Umbilical cord (tissue), 2 donors: Measurements from ENCODE around the gene CELF4. TPM values are rescaled to one million over a fixed set of nuclear protein-coding genes. Genes with fewer than 3 reads are reported as not detected.

Experiments
- DNase-seq: peaks from one replicate; pipeline ENCODE4 v3.0.0-alpha.2; 2015; ENCODE audit warnings: low spot score
- total RNA-seq: library from RNA; depleted of rRNA; stranded (reverse); fragments of >200 nt; gene quantifications from one replicate; pipeline ENCODE4 v1.2.3, GENCODE V29; 2014; ENCODE audit warnings: low replicate concordance; ENCODE audit not compliant: insufficient read depth

CELF4 gene
- total RNA-seq, 1 donor from 2014 or later: 5.3 TPM

DNA sequence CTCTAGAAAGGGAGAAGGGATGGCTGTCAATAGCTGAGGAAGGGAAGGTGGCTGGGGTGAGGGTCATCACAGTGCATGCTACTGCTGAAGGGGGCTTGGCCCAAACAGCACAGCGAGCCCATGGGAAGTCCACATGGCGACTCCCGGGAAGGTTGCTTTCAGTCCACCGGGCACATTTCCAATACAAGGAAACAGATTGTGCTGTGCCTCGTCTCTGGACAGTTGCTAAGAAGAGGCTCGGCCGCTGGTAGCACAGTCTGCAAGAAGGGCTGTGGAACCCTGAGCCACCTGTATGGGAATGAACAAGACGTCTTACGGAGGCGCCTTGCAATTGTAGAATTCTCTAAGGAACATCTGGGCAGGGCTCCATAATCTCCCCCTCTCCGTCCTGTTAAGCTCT, 123.1 kb downstream of the CELF4 start:
- DNase-seq: no peak

DNA sequence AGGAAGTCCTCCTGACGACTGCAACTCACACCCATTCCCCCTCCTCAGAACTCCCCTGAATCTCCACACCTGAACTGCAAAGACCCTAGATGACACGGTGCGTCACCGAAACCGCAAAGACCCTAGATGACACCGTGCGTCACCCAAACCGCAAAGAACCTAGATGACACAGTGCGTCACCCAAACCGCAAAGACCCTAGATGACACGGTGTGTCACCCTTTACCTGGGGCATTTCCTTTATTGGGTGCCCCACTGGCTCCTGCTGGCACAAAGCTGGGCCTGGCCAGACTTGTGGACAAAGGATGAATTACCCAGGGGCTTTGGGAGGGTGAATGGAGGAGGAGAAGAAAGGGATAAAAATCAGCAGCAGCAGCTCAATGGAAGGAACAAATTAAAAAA, 123.8 kb downstream of the CELF4 start:
- no peak for DNase-seq

DNA sequence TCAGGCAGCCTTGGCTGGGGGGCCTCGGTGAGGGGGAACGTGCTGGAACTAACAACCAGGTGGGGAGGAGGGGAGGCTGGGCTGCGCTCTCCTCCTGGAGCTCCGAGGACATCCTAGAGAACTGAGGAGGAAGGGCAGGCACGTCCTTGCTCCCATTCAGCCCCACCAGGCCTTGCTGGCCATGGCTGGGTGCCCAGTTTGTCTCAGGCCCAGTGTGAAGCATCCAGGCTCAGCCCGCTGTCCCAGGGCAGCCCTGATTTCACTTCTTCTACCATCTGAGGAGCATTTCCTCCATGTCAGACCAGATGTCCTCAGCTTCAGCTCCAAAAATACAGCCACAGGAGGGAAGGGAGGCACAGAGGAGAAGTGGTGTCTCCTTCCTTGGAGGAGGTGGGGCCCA, 125.4 kb downstream of the CELF4 start:
- DNase-seq: peak; percentile 38

DNA sequence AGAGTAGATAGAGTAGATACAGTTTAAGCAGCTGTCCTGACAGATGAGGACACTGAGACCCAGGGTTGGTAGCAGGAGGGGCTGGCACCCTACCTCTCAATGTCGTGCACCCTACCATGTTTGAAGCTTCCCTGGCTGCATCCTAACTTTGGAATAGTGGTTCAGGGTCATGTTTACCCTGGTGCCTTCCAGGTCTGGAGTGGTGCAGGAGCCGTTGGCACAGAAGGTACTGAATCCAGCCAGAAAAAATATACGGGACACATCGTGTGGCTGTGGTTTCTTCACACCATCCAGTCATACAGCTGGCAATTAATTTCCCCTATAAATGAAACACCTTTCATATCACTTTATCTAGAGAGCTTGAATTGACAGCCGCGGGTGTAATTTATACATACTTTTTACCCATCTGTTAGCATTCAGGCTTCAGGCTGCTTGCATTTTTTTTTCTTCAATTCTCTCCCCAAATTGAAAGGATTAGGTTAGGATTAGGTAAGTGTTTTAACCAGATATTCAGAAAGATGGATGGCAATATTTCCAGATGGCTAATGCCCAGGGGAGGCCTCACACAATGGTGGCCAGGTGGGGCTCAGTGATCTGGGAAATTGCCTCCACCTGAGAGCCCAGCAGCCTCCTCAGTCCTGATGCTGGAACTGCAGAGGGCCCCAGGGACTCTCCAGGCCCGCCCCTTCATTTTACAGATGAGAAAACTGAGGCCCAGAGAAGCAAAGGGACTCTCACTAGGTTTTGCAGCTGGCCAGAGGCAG, 127.0 kb downstream of the CELF4 start:
- DNase-seq: no peak

DNA sequence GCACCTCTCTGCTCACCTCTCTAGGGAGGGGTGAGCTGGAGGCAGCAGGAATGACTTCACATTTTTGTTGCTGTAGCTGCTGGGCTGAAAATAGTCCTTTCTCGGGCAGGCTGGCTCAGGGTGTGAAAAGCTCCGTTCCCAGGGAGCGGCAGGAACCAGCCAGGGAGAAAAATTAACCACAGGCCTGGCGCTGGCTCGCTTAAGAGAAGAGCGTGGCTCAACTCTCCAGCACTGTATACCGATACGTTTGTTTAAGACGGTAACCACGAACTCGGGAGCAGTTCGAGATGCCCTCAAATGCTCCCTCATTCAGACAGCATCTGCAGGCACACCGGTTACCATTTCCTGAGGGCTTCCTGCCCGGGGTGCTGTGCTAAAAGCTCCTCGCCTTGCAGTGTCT, 129.6 kb downstream of the CELF4 start:
- DNase-seq: no peak

DNA sequence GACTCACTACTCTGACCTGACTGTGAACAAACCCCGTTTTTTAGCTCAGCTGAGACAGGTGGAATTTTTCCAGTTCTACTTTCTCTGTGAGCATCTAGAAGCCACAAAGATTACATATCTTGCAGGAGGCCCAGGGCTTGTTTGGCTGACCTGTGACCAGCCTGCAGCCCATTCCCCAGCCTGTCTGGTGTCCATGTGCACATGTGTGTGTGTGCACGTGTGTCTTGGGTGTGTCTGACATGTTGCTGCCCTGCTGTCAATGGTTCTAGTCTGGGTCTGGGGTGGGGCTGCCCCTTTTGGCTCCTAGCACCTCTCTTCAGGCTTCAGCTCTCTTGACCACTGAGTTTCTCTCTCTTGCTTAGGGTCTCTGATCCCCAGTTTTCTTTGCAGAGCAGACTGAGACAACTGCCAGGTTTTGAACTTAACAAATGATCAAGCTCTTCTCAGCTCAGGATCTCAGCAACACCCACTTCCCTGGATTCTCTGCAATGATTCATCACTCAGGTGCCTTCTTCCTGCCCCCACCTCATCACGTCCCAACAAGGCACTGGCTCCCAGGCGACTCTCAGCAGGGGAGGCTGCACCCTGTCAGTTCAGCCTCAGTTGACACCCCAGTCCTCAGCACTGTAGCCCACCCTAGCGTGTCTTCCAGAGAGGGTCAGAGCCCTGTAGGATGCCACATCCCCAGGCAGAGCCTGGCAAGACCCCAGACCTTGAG, 130.3 kb downstream of the CELF4 start:
- no peak for DNase-seq

DNA sequence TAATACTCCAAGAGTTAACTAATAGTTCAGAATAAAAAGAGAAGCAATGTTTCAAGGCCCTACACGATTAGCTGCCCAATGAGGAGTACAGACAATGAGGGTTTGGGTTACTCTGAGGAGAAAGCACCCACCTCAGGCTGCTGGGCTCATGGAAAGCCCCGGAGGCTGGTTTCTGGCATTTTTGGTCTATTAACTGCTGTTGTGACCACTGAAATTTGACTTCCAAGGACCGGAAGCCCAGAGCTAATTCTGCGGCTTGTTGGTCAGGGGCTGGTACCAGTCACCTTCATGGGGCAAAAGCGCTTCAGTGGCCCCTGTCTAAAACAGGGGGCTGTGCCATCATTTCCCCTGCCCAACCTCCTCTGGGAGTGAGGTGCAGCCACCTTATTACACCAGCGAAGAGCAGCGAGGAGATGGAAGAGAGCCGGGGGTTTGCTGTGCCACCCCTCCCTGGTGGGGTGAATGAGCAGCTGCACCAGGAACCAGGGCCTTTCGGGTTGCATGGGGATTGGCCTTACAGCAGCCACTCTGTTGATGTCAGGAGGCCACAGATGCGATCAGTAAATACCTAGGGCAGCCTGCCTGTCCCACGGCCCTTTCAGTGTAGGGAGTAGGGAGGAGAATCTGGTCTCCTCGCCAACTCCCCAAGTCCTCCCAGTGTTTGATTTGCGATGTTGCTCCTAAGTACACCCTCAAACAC, 131.3 kb downstream of the CELF4 start:
- no peak for DNase-seq

DNA sequence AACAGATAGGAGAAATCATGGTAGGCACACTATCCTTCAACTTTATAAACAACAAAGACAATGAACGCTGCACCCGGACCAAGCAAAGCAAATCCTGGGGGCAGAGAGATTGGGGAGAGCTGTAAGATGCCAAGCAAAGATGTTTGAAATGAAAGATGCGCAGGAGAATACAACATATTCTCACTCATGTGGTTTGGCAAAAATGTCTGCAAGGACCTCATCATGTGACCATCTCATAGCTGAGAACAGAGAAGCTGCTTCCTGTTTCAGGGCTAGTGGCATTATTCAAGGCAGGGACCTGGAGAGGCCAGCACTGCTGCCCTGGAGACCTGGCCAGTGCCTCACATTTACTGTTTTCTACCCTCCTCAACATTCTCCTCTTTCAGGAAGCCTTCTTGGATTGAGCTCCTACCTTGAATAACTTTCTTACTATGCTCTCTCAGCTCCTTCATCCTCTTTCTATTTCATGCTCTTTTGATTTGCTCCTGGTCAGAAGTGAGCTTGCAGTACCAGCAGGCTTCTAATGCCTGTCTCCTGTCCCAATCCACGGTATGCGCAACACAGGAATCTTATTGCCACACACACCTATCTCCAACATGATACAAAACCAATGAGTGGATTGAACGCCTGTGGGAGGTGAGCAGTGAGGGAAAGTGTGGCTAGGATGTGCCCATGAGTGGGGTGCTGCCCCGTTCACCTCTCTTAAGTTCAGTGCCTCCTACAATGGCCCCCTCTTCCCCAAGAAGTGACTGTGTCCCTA, 133.0 kb downstream of the CELF4 start:
- no peak for DNase-seq

DNA sequence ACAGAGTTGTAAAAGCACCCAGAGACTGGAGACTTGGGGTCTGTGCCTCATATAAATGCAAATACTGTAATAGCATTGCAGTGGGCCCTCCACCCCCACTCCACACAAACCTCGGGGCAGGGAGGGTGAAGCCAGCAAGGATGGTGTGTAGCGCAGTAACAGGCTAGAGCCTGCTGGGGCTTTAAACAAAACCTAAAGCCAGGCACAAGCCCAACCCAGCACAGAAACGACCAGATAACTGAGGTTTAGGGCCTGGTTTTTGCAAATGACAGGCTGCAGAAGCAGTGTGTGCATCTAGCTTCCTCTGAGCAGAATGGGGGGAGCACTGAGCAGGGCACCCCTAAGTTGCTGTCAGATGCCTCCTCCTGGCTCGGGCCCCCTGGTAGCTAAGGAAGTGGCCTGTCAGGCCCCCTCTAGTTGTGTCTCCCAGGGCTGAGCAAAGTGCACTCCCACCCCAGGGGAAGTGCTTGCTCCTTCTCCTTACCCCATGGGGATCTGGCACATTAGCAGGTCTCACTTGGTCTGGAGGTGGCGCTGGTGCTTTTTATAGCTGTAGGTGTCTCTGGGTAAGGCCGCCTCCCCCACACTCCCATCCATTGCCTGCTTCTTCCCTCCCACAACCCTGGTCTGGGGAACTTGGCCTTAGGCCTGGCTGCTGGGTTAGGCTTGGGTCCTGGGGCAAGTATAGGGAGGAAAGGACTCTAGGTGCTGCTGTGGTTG, 135.1 kb downstream of the CELF4 start:
- peak; percentile 78 for DNase-seq

DNA sequence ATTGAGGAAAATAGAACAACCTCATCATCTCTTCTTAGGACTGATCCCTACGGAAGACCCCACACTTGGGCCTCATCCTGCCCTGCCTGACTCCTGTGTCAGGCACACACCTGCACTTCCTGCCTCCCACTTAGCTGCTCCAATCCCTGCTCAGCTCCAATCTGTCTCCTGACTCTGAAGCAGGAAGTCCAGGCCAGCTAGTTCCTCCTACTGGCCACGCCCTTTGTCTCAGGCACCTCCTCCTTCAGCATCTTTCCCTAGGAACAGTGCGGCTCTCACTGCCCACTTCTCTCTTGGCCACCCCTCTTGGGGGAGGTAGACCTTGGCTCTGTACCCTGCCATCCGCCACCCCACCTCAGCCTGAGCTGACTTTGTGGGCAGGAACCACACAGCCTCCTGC, 135.8 kb downstream of the CELF4 start:
- peak; percentile 37 for DNase-seq

DNA sequence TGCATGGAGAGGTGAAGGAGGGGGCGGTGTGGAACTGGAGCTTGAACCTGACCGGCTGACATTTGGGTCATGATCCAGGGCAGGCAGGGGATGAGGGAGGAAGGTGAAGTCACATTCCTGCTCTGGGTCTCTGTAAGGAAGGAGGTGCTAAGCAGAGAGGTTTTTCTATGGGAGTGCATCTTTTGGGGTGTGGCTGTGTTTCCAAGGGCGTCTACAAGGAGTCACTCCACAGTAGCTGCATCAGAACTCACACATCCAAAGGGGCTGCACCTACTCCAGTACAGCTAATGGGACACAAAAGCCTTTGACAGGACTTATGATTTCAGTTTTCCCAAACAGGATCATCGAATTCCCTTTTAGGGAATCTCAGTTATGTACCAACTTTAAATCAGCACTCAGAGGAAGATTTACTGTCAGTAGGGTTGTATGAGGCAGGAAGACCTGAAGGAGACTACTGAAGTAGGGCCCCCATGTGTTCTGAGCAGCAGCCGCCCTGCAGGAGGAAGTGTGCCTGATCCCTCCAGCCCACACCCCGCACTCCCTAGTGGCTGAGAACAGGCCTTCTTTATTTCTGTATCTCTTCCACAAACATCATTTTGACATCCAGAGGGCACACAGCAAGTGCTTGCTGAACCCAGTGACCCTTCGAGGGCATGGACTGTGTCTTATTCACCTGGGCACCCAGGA, 137.2 kb downstream of the CELF4 start:
- no peak for DNase-seq

DNA sequence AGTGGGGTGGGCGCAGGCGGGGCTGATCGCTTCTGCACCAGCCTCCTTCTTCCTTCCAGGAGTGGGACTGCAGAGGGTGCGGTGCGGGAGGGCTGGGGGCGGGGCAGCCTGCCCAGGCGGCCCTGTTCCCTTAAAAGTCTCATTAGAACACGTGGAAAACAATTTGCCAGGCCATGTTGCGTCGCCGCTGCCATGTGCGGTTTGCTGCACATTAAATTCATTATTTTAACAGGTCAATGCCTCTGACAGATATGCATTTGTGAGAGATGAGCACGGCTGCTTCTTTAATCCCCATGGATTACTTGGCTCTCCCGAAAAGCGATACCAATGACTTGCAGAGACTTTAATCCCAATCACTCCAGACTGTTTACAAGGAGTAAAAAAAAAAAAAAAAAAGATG, 139.0 kb downstream of the CELF4 start:
- DNase-seq: peak; percentile 28

DNA sequence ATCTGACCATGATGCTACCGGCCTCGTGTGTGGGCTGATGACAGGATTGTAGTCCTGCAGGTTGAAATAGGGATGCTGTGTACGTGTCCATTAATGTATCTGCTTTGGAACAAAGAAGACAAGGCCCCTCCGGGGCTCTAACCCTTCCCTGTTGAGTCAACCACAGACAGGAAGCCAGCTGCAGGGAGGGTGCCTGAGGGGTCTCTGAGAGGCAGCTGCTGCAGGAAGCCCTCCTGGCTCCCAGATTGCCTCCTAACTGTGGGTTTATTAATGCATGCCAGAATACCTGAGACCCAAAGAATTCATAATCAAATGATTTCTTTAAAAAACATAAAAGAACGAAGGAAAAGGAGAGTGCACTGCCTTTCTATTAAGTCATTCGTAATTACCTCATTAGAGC, 140.4 kb downstream of the CELF4 start:
- no peak for DNase-seq

DNA sequence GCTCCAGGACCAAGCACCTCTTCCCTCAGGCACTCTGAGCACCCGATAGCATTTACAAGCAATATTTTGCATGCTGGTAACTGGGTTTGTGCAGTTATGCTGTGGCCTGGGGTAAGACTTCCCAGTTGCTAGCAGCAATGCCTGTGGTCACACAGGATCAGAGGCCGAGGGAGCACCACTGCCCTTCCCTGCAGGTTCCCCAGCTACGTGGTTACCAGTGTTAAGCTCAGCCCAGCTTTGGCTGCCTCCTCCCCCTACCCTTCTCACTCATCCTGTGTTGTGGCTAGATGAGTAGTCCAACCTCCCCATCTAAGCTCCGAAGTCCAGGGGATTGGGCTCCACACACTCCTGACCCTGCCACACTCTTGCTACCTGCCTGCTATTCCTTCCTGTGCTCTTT, 141.1 kb downstream of the CELF4 start:
- DNase-seq: no peak

DNA sequence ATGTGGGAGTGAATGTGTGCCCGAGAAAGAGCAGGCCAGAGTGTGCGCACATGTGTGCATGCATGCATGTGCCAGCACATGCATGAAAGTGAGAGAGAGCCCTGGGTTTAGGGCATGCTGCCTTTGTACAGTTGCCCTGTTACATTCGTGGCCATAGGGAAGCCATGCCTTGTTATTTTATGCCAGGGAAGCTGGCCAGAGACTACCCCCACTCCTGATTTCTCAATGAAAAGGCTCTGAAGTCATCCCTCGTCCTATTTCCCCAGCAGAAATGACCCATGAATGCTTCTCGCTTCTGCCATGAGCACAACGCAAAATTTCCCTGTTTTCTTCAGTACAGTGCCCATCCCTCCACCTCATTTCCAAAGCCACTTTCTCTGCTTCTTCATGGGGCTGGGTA, 143.0 kb downstream of the CELF4 start:
- no peak for DNase-seq

DNA sequence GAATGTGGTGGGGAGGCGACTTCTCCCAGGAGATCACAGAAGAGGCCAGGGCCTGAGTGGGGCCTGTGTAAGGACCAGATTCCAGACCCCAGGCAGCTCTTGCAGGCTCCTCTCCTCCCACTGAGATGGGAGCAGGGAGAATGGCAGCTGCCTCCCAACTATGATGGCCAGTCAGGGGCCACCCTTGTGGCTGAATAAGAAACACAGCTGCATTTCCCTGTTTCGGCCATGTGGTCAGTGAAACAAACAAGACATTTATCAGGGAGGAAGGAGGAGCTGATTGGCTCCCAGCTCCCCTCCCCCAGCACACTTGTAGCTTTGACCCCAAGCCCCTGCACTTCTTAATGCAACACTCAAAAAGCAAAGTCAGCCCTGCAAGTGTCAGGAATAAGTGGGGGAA, 143.5 kb downstream of the CELF4 start:
- no peak for DNase-seq

DNA sequence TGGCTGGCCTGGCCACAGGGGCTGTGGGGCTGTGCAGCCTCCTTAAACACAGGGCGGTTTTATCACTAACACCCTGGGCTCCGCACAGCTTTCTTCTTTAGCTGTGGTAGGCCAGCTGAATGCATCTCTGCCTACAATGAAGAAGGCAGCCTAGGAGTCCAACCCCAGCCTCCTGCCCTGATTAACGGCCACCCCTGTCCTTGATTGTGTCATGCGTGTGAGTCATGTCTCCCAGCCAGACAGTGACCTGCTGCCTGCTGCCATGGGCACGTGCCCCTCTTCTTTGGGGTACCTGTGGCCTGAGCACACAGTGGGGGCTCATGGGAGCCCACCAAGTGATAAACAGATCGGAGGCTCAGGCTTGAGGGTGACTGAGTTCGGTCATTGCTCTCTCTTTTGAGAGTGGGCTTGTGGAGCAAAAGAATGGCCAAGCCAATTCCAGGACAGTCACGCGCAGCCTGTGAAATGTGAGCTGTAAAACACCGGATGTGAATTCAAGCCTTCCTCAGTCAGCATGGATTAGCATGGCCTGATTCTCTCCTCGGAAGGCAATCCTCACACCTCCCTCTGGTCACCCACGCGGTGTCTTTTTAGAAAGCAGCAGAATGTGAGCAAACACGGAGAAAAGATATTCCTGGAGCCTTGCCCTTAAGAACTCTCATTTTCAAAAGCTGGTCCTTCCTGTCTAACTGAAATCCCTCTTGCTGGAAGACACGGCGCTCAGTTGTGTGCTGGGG, 144.1 kb downstream of the CELF4 start:
- DNase-seq: no peak

DNA sequence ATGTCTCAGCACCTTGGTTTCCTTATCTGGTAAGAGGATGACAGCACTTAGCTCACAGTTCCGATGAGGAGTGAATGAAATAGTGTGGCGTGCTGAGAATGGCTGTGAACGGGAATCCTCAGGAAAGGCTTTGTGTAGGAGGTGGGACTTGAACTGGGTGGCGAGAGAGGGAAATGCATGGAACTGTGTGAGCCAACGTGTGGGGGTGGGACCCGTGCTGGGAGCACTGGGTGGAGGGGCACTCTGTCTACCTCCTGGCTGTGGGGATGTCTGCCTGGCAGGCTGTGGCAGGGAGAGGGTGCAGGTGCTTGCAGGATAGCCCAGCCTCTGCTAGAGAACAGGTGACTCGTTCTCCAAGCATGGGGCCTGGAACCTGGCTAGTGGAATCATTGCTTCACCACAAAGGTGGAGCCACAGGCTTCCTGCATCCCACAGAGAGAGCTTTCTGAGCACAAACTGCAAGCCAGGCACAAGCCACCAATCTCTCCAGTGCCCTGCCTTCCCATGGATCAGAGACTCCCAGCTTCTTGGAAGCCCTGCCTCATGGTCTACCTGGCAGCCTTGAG, 145.2 kb downstream of the CELF4 start:
- no peak for DNase-seq

DNA sequence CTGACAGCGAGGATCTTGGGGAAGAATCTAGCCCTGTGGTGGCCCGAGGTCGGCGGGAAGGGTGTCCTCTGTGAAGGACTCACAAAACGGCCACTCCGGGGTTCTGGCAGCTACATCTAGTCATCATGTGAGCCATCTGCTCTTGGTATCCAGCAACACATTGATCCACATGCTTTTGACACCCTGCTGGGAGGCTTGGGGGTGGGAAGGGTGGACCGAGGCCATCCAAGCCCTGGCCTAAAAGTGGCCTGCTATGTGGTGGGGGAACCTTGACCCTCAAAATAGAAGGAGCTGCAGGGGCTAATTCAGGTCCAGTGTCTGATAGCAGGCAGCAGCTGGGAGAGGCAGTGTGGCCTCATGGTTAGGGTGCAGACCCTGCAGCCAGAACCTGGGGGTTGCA, 145.7 kb downstream of the CELF4 start:
- no peak for DNase-seq

DNA sequence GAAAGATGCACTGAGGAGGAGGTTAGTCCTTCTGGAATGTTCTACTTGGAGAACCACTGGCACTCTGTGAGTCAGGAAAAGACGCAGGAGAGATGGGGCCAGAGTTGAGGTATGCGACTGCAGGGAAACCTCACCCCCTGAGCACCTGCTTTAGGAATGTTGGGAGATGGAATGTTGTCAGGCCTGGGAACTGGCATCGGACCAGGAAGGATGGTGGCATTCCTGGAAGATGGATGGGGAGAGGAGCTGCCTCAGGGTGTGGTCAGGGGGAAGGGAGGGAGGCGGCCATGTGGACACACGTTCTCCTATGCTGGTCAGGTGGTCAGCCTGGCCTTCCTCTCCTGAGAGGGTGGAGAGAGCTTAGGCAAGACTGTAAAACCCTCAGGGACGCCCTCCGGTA, 146.3 kb downstream of the CELF4 start:
- DNase-seq: no peak
